LNCAP (cell line): ENCODE data around the gene DNAJC27.

Experiments used
- TF ChIP-seq, protein P1 (sequence below): fragments of 450-650 bp; IDR thresholded peaks from 2 replicates; pipeline ENCODE4 v1.5.1; 2017; ENCODE audit warnings: mild to moderate bottlenecking

DNAJC27 gene

DNA sequence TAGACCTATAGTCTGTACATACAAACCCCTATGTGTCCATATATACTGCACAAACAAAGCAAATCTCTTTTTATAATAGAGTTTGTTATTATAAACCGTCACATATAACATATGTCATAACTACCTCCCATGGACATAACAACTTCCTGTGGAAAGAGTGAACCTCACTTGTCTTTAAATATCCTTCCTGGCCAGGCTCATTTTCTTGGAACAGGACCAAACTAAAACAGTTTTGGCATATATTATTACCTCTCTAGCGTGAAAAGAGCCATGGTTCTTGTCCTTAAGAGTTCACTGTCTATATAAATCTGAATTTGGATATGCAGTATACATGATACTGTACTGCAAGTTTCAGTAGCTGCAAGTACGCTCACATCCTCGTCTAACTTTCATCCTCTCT, 28.3 kb upstream of the DNAJC27 start:
- TF ChIP-seq, protein P1, sequence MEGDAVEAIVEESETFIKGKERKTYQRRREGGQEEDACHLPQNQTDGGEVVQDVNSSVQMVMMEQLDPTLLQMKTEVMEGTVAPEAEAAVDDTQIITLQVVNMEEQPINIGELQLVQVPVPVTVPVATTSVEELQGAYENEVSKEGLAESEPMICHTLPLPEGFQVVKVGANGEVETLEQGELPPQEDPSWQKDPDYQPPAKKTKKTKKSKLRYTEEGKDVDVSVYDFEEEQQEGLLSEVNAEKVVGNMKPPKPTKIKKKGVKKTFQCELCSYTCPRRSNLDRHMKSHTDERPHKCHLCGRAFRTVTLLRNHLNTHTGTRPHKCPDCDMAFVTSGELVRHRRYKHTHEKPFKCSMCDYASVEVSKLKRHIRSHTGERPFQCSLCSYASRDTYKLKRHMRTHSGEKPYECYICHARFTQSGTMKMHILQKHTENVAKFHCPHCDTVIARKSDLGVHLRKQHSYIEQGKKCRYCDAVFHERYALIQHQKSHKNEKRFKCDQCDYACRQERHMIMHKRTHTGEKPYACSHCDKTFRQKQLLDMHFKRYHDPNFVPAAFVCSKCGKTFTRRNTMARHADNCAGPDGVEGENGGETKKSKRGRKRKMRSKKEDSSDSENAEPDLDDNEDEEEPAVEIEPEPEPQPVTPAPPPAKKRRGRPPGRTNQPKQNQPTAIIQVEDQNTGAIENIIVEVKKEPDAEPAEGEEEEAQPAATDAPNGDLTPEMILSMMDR, result no peak

DNA sequence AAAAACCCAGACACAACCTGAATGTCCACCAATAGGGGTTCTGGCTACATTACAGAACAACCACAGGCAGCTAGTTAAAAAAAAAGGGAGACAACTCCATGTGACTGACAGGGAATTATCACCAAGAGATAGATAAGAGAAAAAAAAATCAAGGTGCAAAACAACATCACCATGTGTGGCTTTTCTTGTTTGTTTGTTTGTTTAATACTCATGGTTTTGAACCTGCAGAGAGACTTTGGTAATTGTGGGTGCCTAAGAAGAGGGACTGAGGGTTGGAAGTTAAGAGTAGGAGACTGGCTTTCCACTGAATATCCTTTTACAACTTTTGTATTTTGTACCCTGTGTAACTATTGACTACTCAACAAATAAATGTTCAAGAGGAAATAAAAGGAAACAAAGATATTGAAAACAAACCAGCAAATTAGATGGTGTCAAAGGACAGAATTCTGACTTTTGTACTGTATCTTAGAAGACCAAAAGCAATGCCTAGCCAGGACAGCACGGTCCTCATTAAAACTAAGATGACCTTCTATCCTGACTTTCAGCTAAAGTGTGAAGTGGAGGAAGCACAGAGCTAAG, 22.5 kb upstream of the DNAJC27 start:
- TF ChIP-seq, protein P1, result no peak

DNA sequence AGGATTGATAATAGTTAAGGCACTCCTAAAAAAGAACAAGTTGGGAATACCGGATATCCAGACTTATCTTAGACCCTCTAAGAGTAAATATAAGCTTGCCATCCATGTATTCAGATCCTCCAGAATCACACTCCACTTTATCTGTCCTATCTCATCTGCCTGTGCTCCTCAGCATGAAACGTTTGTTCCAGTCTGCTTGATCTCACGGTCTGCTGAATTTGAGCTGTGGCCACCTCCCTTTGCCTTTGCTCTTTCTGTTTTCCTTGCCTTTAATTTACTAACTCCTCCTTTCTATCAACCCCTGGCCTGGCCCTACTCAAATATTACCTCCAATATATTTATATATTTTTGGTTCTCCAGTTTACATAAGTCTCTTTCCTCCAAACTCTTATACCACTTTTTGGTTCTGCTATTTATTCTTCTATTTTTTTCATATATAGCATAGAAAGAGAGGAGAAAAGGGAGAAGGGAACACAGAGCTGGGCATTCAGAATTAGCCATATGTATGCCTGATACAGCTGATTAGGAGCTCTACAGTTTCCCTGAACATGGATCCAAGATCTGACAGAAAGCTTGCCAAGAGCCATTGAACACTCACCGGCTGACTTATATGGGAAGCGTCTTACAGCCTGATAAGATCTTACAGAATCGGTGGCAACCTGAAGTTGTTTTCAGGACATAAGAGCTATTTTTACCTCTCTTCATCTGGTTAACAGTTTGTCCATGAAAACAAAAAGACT, 21.8 kb upstream of the DNAJC27 start:
- TF ChIP-seq, protein P1, result no peak

DNA sequence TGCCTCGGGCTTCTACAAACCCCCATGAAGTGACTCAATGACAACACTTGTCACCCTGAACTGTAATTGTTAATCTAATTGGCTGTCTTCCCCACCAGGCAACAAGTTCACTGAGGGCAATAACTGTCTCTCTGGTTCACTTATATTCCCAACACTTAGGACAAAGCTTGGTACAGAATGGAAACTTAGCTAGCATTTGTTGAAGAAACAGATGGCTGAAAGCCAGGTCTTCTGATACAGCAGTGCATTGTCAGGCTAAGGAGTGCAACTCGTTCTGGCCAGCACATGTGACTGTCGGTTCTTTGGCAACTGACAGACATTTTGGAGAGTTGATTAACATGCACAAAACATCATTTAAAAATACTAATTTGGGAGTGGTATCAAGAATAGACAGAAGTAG, 14.6 kb upstream of the DNAJC27 start:
- TF ChIP-seq, protein P1, result no peak

DNA sequence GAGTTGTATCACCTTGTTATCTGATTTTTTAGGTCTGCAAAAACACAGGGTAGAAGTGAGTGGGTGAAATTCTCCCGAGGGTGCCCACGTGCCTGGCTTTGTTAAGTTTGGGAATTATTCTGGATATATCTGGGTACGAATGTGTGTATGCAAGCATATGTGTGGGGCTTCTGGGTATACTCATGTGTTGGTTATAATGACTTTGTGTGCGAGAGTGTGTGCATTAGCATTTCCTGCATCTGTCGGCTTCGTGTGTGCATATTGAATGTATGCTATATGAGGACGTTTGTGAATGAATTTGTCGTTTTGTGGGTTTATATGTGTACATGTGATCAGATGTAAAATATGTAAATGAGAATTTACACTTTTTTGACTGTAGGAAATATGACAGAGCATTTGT, 13.8 kb upstream of the DNAJC27 start:
- TF ChIP-seq, protein P1, result no peak

DNA sequence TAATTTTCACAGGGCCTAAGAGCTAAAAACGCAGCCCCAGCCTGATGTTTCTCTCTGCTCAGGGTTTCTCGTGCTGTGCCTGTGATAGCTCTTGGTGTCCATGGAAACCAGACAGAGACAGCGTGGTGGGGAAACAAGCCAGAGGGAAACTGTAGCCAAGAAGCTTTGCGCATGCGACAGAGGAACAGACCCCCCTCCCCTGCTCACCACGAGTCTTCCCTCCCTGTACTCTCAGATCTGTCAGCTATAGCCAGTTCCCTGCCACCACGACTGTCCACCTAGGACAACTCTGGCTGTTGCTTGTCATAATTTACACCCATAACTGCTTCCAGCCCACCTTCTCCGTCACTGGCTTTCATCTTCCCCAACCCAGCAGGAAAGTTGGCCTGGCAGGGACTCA, 13.2 kb upstream of the DNAJC27 start:
- TF ChIP-seq, protein P1, result no peak

DNA sequence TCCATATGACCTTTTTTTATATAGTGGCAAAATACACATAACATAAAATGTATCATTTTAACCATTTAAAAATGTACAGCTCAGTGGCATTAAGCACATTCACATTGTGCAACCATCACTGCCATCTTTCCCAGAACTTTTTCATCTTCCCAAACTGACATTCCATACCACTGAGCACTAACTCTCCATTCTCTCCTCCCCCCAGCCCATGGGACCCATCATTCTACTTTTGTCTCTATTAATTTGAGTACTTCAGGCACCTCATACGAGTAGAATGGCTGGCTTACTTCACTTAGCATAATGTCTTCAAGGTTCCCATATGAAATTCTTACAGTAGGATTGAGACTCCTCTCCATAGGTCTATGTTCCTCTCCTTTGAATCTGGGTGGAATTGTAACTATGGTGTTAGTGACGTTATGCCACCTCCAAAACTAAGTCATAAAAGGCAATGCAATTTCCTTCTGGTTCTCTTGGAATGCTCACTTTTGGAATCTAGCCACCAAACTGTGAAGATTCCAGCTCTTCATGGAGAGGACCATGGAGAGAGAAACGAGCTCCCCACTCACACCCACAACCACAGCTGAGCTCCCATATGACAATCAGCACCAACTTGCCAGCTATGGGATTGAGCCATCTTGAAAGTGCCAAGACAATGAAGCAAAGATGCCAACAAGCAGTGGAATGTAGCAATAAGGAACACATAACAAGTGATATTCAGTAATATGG, 9.8 kb upstream of the DNAJC27 start:
- TF ChIP-seq, protein P1, result no peak
